CD4-positive, alpha-beta T cell treated with Interleukin-12 subunit alpha and Interleukin-12 subunit beta, for 1 hour (primary cell): ENCODE results near the gene ACTN4.
A peak's percentile ranks its signal among the peaks of the same experiment; 100 is the strongest.

Experiments used
- DNase-seq: peaks from one replicate; pipeline ENCODE4 v3.0.0-alpha.2; 2020

ACTN4 gene

GRCh38 chr19:38638461-38638860, 9.0 kb upstream of the ACTN4 start:
- DNase-seq = no peak

GRCh38 chr19:38639679-38640078, 7.8 kb upstream of the ACTN4 start:
- no peak for DNase-seq

GRCh38 chr19:38640368-38640767, 7.1 kb upstream of the ACTN4 start:
- no peak for DNase-seq

- no peak for DNase-seq
Observed at GRCh38 chr19:38642176-38642575, 5.3 kb upstream of the ACTN4 start.

GRCh38 chr19:38644719-38645118, 2.7 kb upstream of the ACTN4 start:
- no peak for DNase-seq

GRCh38 chr19:38647966-38648768, 718 bp downstream of the ACTN4 start:
- no peak for DNase-seq

GRCh38 chr19:38648769-38649304, 1.4 kb downstream of the ACTN4 start:
- no peak for DNase-seq

GRCh38 chr19:38649305-38650171, 2.1 kb downstream of the ACTN4 start:
- no peak for DNase-seq

- DNase-seq = no peak
Observed at GRCh38 chr19:38650172-38650775, 2.8 kb downstream of the ACTN4 start.

GRCh38 chr19:38650911-38651584, 3.6 kb downstream of the ACTN4 start:
- no peak for DNase-seq

- DNase-seq = no peak
Observed at GRCh38 chr19:38653028-38653571, 5.7 kb downstream of the ACTN4 start.

- no peak for DNase-seq
Observed at GRCh38 chr19:38654628-38655055, 7.2 kb downstream of the ACTN4 start.

GRCh38 chr19:38655148-38655824, 7.8 kb downstream of the ACTN4 start:
- no peak for DNase-seq

- peak; percentile 65 for DNase-seq
Observed at GRCh38 chr19:38656171-38656981, 8.9 kb downstream of the ACTN4 start.

- DNase-seq = peak; percentile 47
Observed at GRCh38 chr19:38657633-38658222, 10.3 kb downstream of the ACTN4 start.

GRCh38 chr19:38658462-38659306, 11.2 kb downstream of the ACTN4 start:
- no peak for DNase-seq

GRCh38 chr19:38660724-38661123, 13.3 kb downstream of the ACTN4 start:
- DNase-seq = no peak

- no peak for DNase-seq
Observed at GRCh38 chr19:38661136-38661535, 13.7 kb downstream of the ACTN4 start.

GRCh38 chr19:38661996-38662395, 14.5 kb downstream of the ACTN4 start:
- DNase-seq = no peak
